ENCODE measurements around the gene ANTXR2. TPM values are rescaled to one million over a fixed set of nuclear protein-coding genes. Genes with fewer than 3 reads are reported as not detected.

ANTXR2 gene
- total and polyA plus RNA-seq, 4 experiments from 2014 or later = 88.1 to 91.6 (median 90.7) TPM

DNA sequence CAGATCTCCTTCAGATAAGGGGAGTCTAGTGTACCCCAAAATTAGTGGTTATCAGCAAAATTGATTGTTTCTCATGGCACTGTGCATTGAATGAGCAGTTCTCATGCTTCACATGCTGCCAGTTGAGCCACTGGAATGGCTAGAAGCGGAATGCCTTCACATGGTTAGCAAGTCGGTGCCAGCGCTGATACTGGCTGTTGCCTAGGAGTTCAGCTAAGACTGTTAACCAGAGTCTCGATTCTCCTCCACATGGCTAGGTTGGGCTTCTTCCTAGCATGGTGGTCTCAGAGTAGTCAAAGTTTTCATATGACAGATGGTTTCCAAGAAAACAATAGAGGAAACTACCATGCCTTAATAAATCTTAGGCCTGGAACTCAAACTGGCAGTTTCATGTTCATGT lies 12.2 kb downstream of the ANTXR2 start:
- intact Hi-C loops (cut with micrococcal nuclease) = no loop called here
- H3K4me1 Mint-ChIP-seq = peaks cover 37 to 80% (median 55%) of the 10 kb centered on the region in 4 donors
- Histone ChIP-seq H3K4me1 (ENCODE audit: insufficient read depth, low read length) (peaks cover 68% of the 10 kb centered on the region), H3K36me3 (ENCODE audit: insufficient read depth, low read length) (peaks cover 5% of the 10 kb centered on the region), H3K9me3 (ENCODE audit: control insufficient read depth in 1 of 2, low read length in 2 of 2) (no peaks in the 10 kb centered on the region), H3K27ac (ENCODE audit: low read depth, low read length) (peak overlapping the region; percentile 26), H3K4me3 (ENCODE audit: low read length in 2 of 2) (no peak overlapping the region), H3K27me3 (ENCODE audit: insufficient read depth, low read length) (no peaks in the 10 kb centered on the region)
- H3K9me3 Mint-ChIP-seq = no peaks in the 10 kb centered on the region
- H3K27ac Mint-ChIP-seq = peak overlapping the region; percentile 25 to 99 (median 89)
- H3K27me3 Mint-ChIP-seq = no peaks in the 10 kb centered on the region
- ChIA-PET POLR2A (ENCODE audit: partially characterized antibody) (interaction anchor here (1.5 to 3.9 kb wide), 2 partner anchors 12 to 123 kb away, joined by 7 to 40 read pairs; partner anchors contain the start of gene ANTXR2), CTCF (ENCODE audit: partially characterized antibody) (interaction anchor here (1.5 kb wide), 1 partner anchor 65 kb away, joined by 5 read pairs; no protein-coding TSS in a partner anchor)
- no peak for DNase-seq
- no peak overlapping the region for H3K4me3 Mint-ChIP-seq
- H3K36me3 Mint-ChIP-seq = peaks cover 24 to 55% of the 10 kb centered on the region in 2 donors

DNA sequence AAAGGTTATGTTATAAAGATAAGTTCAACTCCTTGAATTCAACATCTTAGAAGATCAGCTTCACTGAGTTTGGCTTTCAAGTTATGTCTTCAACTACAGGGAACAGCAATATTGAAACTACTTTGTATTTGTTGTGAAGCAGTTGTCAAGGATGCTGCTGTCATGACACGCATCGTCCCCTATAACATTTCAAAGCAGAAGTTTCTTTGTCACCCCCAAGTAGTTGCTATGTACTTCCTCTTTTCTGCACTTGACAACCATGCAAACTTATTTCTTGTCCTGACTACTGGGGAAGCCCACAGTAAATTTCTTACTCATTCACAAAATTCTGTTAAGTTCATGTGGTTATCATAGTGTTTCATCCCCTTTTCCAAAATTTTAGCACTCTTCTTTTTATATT lies 14.3 kb downstream of the ANTXR2 start:
- ChIA-PET CTCF (ENCODE audit: partially characterized antibody) (interaction anchor here (1.0 to 3.0 kb wide), 6 partner anchors 14 to 126 kb away, joined by 3 to 17 read pairs (median 3); partner anchors contain the start of gene ANTXR2), POLR2A (ENCODE audit: partially characterized antibody) (interaction anchor here (1.6 to 3.9 kb wide), 3 partner anchors 11 to 144 kb away, joined by 6 to 40 read pairs (median 7); partner anchors contain the start of gene ANTXR2)
- no peaks in the 10 kb centered on the region for H3K9me3 Mint-ChIP-seq
- H3K27ac ChIP-seq (ENCODE audit: low read depth, low read length) = peak overlapping the region; percentile 85
- peaks cover 7% of the 10 kb centered on the region for H3K36me3 ChIP-seq (ENCODE audit: insufficient read depth, low read length)
- intact Hi-C loops (cut with micrococcal nuclease) = loop anchor here (1.0 to 5.0 kb wide), 5 partner anchors 15 to 124 kb away; partner anchors contain the start of gene ANTXR2
- DNase-seq = peak; percentile 75 to 90 (median 86)
- peak overlapping the region; percentile 74 to 95 (median 84) for H3K4me3 Mint-ChIP-seq
- no peaks in the 10 kb centered on the region for H3K27me3 ChIP-seq (ENCODE audit: insufficient read depth, low read length)
- peaks cover 65% of the 10 kb centered on the region for H3K4me1 ChIP-seq (ENCODE audit: insufficient read depth, low read length)
- H3K4me1 Mint-ChIP-seq = peaks cover 37 to 79% (median 54%) of the 10 kb centered on the region in 4 donors
- no peaks in the 10 kb centered on the region for H3K27me3 Mint-ChIP-seq
- peak overlapping the region; percentile 97 to 100 (median 99) for H3K27ac Mint-ChIP-seq
- peak overlapping the region in 1 of 2 donors; percentile 13 for H3K4me3 ChIP-seq (ENCODE audit: low read length in 2 of 2)
- no peaks in the 10 kb centered on the region for H3K9me3 ChIP-seq (ENCODE audit: control insufficient read depth in 1 of 2, low read length in 2 of 2)
- H3K36me3 Mint-ChIP-seq = peaks cover 25 to 59% of the 10 kb centered on the region in 2 donors

DNA sequence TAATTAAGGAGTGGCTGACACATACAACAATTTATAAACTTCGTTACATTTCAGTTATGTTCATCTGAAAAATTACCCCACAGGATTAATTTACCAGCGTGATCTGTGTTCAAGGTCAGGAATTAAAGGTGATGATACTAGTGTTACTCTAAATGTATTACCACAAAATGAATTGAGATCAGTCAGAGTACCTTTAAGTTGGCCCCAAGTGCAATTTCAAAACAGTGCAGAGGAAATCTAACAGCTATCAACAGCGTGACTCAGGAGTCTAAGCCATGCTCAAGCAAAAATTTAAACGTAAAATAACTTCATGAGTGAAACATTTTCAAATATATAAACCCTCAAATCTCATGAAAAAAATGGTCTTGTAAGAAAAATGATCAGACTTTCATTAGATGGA lies 18.7 kb downstream of the ANTXR2 start:
- Histone ChIP-seq H3K36me3 (ENCODE audit: insufficient read depth, low read length) (peaks cover 25% of the 10 kb centered on the region), H3K27me3 (ENCODE audit: insufficient read depth, low read length) (no peaks in the 10 kb centered on the region), H3K4me1 (ENCODE audit: insufficient read depth, low read length) (peaks cover 46% of the 10 kb centered on the region), H3K4me3 (ENCODE audit: low read length in 2 of 2) (no peak overlapping the region), H3K9me3 (ENCODE audit: control insufficient read depth in 1 of 2, low read length in 2 of 2) (no peaks in the 10 kb centered on the region), H3K27ac (ENCODE audit: low read depth, low read length) (no peak overlapping the region)
- intact Hi-C loops (cut with micrococcal nuclease) = no loop called here
- Mint-ChIP-seq H3K27me3 (no peaks in the 10 kb centered on the region), H3K27ac (peak overlapping the region in 6 of 7 donors; percentile 24 to 76 (median 51)), H3K4me3 (peak overlapping the region in 4 of 8 donors; percentile 7 to 54 (median 26)), H3K36me3 (peaks cover 52 to 69% of the 10 kb centered on the region in 2 donors), H3K9me3 (no peaks in the 10 kb centered on the region), H3K4me1 (peaks cover 31 to 79% (median 51%) of the 10 kb centered on the region in 4 donors)
- CTCF ChIA-PET (ENCODE audit: partially characterized antibody) = no interaction called here
- POLR2A ChIA-PET (ENCODE audit: partially characterized antibody) = no interaction called here
- DNase-seq = no peak

DNA sequence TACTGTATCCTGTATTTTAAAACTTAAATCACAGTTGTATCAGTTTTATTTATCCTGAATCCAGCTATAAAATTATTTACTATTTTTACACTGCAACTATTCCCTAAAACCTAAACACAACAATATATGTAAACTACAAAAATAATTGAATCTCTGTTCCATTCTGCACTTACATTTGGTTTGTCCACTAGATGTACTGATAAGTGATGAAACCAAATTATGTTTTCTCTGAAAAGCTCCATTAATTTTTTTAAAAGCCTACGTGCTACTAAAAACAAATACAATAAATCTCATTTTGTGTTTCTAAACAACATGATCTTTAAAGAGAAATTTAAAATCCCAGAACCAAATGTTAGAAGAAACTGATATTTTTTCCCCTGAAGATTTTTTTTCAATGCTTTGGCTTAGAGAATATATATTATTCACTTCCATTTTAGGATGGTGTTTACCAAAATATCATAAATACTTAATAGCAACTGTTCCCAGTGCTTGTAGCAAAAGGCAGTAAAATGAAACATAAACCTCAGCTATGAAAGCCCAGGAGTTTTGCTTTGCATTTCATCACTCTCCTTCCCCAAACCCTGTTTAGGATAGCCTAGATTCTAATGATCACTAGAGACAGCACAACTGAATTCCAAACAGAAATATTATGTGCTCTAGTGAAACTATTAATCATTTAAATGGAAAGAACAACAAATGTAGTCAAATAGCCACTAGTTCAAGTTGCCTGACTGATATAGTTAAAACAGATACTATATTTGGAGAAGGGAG lies 19.7 kb downstream of the ANTXR2 start:
- POLR2A ChIA-PET (ENCODE audit: partially characterized antibody) = interaction anchor here (1.5 to 1.9 kb wide), 2 partner anchors 19 to 150 kb away, joined by 3 to 8 read pairs; partner anchors contain the start of gene ANTXR2

DNA sequence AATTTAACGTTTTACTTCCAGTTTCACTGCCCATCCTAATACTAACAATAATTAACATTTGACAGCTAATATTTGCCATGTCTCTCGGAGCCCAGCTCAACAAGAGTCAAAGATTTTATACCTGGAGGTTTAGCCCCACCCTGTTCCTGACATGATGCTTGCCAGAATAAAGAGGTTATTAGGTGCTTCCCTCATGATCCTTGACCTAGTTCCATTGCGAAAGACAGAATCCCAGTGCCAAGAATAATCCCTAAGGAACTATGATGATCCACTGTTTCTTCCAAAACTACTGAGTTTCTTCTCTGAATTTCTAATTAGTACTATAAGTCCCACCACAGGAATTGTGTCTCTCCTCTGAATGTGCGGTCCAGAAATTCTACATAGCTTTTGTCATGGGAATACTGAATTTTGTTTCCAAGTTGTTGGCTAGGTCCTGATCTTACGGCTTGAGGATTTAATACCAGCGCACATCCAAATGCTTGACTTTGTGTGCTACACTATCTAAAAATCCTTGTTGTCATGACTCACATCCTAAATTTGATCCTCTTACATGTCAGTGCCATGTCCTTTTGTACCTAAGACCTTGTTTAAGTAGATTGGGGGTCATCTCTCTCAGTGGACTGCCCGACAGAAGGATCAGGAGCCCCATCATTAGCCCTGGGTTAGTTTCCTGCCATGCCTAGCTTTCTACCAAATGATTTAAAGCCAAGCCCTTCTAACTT lies 23.1 kb downstream of the ANTXR2 start:
- Histone ChIP-seq H3K27ac (ENCODE audit: low read depth, low read length) (no peak overlapping the region), H3K4me1 (ENCODE audit: insufficient read depth, low read length) (peaks cover 13% of the 10 kb centered on the region), H3K4me3 (ENCODE audit: low read length in 2 of 2) (no peak overlapping the region), H3K36me3 (ENCODE audit: insufficient read depth, low read length) (peaks cover 24% of the 10 kb centered on the region), H3K9me3 (ENCODE audit: control insufficient read depth in 1 of 2, low read length in 2 of 2) (no peaks in the 10 kb centered on the region), H3K27me3 (ENCODE audit: insufficient read depth, low read length) (no peaks in the 10 kb centered on the region)
- H3K9me3 Mint-ChIP-seq = no peaks in the 10 kb centered on the region
- H3K36me3 Mint-ChIP-seq = peaks cover 60 to 68% of the 10 kb centered on the region in 2 donors
- ChIA-PET POLR2A (ENCODE audit: partially characterized antibody) (interaction anchor here (1.4 kb wide), 1 partner anchor 33 kb away, joined by 4 read pairs; no protein-coding TSS in a partner anchor), CTCF (ENCODE audit: partially characterized antibody) (no interaction called here)
- H3K4me1 Mint-ChIP-seq = peaks cover 20 to 63% (median 39%) of the 10 kb centered on the region in 4 donors
- intact Hi-C loops (cut with micrococcal nuclease) = no loop called here
- H3K27ac Mint-ChIP-seq = peak overlapping the region in 2 of 7 donors; percentile 7 to 30
- peak overlapping the region in 1 of 8 donors; percentile 9 for H3K4me3 Mint-ChIP-seq
- H3K27me3 Mint-ChIP-seq = no peaks in the 10 kb centered on the region
- DNase-seq = no peak

More for the DNA sequence above, 19.7 kb downstream of the ANTXR2 start:
- peaks cover 25% of the 10 kb centered on the region for H3K36me3 ChIP-seq (ENCODE audit: insufficient read depth, low read length)
- no peak overlapping the region for H3K27ac ChIP-seq (ENCODE audit: low read depth, low read length)
- intact Hi-C loops (cut with micrococcal nuclease) = no loop called here
- H3K4me3 ChIP-seq (ENCODE audit: low read length in 2 of 2) = no peak overlapping the region
- CTCF ChIA-PET (ENCODE audit: partially characterized antibody) = interaction anchor here (0.8 kb wide), 1 partner anchor 132 kb away, joined by 3 read pairs; no protein-coding TSS in a partner anchor
- Mint-ChIP-seq H3K27me3 (no peaks in the 10 kb centered on the region), H3K4me1 (peaks cover 25 to 75% (median 48%) of the 10 kb centered on the region in 4 donors), H3K4me3 (peak overlapping the region in 1 of 8 donors; percentile 37), H3K9me3 (no peaks in the 10 kb centered on the region), H3K27ac (peak overlapping the region in 2 of 7 donors; percentile 65 to 72), H3K36me3 (peaks cover 60 to 73% of the 10 kb centered on the region in 2 donors)
- no peaks in the 10 kb centered on the region for H3K27me3 ChIP-seq (ENCODE audit: insufficient read depth, low read length)
- no peaks in the 10 kb centered on the region for H3K9me3 ChIP-seq (ENCODE audit: control insufficient read depth in 1 of 2, low read length in 2 of 2)
- DNase-seq = no peak
- peaks cover 38% of the 10 kb centered on the region for H3K4me1 ChIP-seq (ENCODE audit: insufficient read depth, low read length)

DNA sequence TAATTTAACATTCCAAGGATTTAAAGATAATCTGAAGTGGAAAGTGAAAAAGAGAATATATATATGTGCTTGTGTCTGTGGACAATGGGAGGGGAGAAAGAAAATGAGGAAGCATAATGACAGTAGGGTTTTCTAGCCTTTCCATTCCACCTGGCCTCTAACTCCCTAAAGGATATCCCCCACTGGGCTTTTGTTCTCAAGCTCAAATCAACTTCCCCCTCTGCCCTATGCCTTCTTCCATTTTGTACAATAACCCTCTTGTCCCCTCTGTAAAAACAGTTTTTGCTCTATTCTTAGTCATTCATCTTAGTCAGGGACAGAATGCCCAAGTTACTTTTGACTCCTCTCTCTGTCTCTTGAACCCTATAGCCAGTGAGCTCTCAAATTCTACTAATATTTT lies 23.6 kb downstream of the ANTXR2 start:
- peaks cover 58 to 65% of the 10 kb centered on the region in 2 donors for H3K36me3 Mint-ChIP-seq

More for the DNA sequence above, 23.6 kb downstream of the ANTXR2 start:
- Mint-ChIP-seq H3K4me1 (peaks cover 18 to 60% (median 37%) of the 10 kb centered on the region in 4 donors), H3K27ac (peak overlapping the region in 1 of 7 donors; percentile 7), H3K27me3 (no peaks in the 10 kb centered on the region), H3K9me3 (no peaks in the 10 kb centered on the region), H3K4me3 (no peak overlapping the region)
- Histone ChIP-seq H3K27me3 (ENCODE audit: insufficient read depth, low read length) (no peaks in the 10 kb centered on the region), H3K27ac (ENCODE audit: low read depth, low read length) (no peak overlapping the region), H3K9me3 (ENCODE audit: control insufficient read depth in 1 of 2, low read length in 2 of 2) (no peaks in the 10 kb centered on the region), H3K4me1 (ENCODE audit: insufficient read depth, low read length) (peaks cover 10% of the 10 kb centered on the region), H3K4me3 (ENCODE audit: low read length in 2 of 2) (no peak overlapping the region), H3K36me3 (ENCODE audit: insufficient read depth, low read length) (peaks cover 22% of the 10 kb centered on the region)
- no peak for DNase-seq
- ChIA-PET POLR2A (ENCODE audit: partially characterized antibody) (interaction anchor here (1.4 kb wide), 1 partner anchor 32 kb away, joined by 4 read pairs; no protein-coding TSS in a partner anchor), CTCF (ENCODE audit: partially characterized antibody) (no interaction called here)
- intact Hi-C loops (cut with micrococcal nuclease) = no loop called here

Measured in CD4-positive, alpha-beta memory T cell (primary cell).